ENCODE measurements around the gene ZNF735.
"Not testable (repeated sequence)": the region's sequence is repeated elsewhere in the genome, so short reads cannot be mapped to it uniquely, and the experiment has no call there.

ZNF735 gene

DNA sequence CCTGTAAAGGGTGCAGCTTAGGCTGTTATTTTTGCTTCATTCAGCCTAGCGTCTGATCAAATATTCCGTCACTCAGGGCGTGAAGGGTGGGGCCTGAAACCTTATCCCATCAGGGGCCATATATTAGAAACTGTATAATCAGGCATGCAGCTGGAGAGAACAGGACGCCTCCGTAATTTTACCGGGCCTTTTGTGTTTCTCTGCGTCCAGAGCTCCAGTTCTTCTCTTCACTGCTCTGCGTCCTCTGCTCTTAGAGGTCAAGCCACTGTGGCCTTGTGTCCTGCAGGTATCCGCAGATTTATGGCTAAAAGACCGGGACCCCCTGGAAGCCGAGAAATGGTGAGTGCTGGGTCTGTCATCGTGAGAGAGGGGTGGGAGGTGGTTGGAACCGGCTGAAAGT, at the start of gene ZNF735:
Gene ZNF735 (plus strand): TSS at position 301 of the 400 bp plus-strand sequence. CDS start 0 bp downstream, at position 301.
- no peak for DNase-seq

GRCh38 chr7:64170974-64171373, 36.0 kb upstream of the ZNF735 start:
- DNase-seq = not testable (repeated sequence)

- DNase-seq = no peak
Measured at GRCh38 chr7:64174328-64174727, 32.7 kb upstream of the ZNF735 start.

DNA sequence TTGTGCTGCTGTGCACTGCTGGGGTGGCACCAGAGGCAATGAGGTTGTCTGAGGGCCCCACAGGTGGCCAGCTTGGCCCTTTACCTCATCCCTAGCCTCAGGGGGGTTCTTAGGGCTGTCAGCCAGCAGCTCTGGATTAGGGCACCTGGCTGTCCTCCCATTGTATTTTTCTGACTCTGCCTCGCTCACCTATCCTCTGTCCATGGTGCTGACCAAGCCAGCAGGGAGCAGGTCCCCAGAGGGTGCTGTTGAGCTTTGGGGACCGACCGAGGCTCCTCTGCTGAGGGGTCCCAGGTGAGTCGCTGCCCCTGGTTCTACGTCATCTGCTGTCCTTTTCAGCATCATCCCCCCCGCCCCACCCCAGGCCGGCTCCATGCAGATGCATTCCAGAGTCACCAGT, 32.1 kb upstream of the ZNF735 start:
- DNase-seq = no peak

GRCh38 chr7:64180989-64181388, 26.0 kb upstream of the ZNF735 start:
- no peak for DNase-seq

DNA sequence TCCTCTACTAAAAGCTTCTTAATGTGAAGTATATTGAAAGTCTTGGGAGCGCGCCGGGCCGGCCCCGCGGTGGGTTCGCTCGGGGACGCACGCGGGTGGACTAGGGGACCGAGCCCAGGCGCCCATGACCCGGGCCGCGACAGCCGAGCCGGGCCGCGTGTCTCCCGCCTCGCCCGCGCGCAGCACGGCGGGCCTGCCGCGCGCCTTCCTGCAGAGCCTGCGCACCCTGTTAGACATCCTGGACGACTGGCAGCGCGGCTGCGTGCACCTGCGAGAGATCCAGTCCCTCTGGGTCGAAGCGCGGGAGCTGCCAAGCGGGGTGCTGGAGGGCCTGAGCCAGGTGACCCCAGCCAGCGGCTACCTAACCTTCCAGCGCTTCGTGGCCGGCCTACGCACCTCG, 25.4 kb upstream of the ZNF735 start:
- DNase-seq = no peak

DNA sequence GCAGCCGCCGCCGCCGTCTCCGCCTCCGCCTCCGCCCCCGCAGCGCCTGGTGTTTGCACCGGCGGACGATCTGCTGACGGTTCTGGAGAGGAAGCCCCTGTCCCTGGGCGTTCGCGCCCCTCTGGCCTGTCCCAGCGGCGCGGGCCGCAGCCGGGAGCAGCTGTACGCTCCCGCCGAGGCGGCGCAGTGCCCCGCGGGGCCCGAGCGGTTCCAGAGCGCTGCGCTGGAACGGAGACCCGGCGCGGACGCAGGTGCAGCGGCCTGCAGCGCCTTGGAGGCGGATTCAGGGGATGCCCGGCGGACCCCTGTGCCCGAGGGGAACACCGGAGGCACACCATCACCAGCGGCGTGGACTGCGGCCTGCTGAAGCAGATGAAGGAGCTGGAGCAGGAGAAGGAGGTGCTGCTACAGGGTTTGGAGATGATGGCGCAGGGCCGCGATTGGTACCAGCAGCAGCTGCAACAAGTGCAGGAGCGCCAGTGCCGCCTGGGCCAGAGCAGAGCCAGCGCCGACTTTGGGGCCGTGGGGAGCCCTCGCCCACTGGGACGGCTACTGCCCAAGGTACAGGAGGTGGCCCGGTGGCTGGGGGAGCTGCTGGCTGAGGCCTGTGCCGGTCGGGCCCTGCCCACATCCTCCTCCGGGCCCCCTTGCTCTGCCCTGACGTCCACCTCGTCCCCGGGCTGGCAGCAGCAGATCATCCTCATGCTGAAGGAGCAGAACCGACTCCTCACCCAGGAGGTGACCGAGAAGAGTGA, 24.8 kb upstream of the ZNF735 start:
- DNase-seq = no peak

DNA sequence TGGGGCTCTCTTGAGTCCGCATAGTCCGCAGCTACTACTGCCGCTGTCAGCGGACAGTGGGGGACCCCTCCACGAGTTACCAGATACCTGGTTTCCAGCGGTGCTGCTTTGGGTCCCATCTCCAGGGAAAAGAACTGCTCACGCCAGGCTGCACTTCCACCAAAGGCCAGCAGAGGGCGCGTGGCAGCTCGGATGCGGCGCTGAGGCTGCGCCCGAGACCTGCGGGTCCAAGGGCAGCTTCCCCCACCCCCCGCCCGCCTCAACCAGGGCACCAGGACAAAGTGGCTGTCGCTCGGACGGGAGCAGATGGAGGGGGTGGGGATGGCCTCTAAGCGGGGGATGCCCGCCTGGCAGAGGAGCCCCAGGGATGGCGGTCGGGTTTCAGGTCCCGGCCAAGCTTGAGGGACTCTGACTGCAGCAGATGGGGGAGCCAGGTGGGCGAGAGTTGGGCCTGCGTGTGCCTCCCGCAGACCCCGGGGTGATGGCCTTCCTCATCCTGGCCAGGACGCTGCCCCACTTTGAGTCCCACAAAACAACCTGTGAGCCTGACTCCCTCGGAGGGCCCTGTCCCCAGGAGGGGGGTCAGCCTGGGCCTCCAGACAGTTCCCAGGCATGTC, 23.8 kb upstream of the ZNF735 start:
- DNase-seq = no peak

DNA sequence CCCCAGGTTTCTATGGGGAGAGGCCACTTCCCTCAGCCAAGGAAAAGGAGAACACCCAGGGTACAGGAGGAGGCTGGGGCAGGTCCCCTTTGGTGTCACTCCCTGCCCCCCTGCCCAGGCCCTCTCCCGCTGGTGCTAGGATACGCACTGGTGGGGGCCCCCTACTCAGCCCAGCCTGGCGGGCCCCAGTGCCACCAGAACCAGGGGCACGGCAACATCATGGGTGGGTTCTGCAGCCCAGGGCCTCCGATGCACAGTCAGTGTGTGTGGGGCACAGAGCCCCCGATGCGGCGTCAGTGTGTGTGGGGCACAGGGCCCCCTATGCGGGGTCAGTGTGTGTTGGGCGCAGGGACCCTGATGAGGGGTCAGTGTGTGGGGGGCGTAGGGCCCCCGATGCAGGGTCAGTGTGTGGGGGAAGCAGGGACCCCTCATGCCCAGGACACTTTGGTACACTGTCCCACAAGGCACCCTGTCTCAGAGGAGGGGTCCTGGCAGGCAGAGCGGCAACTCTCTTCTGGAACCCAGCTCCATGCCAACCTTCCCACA, 23.1 kb upstream of the ZNF735 start:
- DNase-seq = no peak

DNA sequence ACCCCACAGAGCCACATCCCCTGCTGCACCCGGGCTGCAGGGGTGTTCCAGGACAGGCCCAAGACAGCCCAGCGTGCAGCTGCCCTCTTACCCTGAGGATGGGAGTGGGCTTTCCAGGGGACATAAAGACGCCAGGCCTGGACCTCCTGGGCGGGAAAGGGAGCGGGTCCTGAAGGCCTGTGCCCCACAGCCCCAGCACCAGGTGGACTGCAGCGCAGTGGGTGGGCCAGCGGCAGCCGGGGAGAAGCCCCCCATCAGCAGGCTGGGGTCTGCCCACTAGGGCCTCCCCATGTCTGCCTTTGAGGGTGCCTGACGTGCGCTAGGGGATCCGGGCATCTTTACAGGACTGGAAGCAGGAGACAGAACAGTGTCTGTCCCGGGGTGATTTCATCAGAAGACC, 22.6 kb upstream of the ZNF735 start:
- no peak for DNase-seq

DNA sequence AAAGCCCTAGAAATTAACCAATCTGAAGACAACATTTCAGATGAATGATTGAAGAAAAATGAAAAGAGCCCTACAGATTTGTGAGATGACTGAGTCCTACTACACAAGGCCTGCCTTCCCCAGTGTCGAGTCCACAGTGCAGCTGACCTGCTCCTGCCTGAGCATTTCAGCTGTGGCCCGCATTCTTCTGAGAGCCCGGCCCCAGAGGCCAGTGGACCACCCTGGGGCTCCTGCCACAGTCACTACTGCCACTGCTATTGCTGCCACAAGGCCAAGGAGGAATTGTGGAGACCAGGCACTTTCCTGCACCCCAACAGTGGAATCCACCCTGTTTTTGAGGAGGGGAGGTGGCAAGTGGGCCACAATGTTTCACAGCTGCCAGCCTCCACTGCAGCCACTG, 19.6 kb upstream of the ZNF735 start:
- no peak for DNase-seq

DNA sequence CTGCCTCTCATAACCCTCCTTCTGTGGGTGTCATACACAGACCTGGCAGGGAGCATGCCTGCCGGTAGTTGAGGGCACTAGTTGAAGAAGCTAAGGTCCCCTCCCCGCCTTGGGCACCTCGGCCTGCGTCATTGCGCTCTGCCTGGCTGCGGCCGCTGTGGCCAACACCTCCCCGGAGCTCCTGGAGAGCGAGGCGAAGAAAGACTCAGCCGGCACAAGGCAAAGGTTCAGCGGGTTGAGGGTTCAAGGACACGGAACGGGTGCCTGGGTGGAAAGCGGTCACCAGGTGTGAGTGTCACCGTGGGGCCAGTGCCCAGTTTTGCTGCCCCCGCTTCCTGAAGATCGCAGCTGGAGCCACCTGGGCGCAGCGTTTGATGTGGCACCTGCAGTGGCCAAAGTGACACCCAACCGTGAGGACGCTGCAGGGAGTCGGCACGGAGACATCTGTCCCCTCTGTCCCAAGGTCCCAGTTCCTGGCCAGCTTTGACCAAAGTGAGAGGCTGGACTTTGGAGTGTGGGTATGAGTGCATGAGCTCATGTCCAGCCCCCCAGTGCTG, 14.8 kb upstream of the ZNF735 start:
- DNase-seq = no peak

- no peak for DNase-seq
Measured at GRCh38 chr7:64192775-64193174, 14.2 kb upstream of the ZNF735 start.

- DNase-seq = not testable (repeated sequence)
Measured at GRCh38 chr7:64219710-64220298, 12.8 kb downstream of the ZNF735 start.

- DNase-seq = no peak
Measured at GRCh38 chr7:64223366-64223765, 16.4 kb downstream of the ZNF735 start.

GRCh38 chr7:64228174-64228573, 21.2 kb downstream of the ZNF735 start, which contains the start of gene ZNF679:
TSS of gene ZNF679 (plus strand) at chr7:64228474. CDS start at chr7:64249118, 20,644 bp downstream.
- DNase-seq = not testable (repeated sequence)

- DNase-seq = no peak
Measured at GRCh38 chr7:64266341-64266919, 59.4 kb downstream of the ZNF735 start.

Data from EL (cell line).